Peyer's patch (tissue), 4 donors: ENCODE results near the gene GLDN. TPM values are rescaled to one million over a fixed set of nuclear protein-coding genes. Genes with fewer than 3 reads are reported as not detected.

Experiments used
- DNase-seq, 3 donors: peaks; one replicate each; pipeline ENCODE4 v3.0.0-alpha.2; 2017 to 2019
- H3K27ac ChIP-seq, 4 donors: fragments of 200-600 bp; sonication (generic); one replicate each; pipeline ENCODE4 v1.5.1; 2016 to 2019
- H3K27me3 ChIP-seq, 2 donors: fragments of 200-600 bp; sonication (generic); one replicate each; pipeline ENCODE4 v1.5.1; 2019
- H3K36me3 ChIP-seq, 3 donors: fragments of 200-600 bp; sonication (generic); one replicate each; pipeline ENCODE4 v1.5.1; 2016 to 2019
- H3K4me1 ChIP-seq, 4 donors: fragments of 200-600 bp; sonication (generic); one replicate each; pipeline ENCODE4 v1.5.1; 2016 to 2019
- H3K4me3 ChIP-seq, 4 donors: fragments of 200-600 bp; sonication (generic); 1 replicate in 3 of 4; 2 replicates in 1 of 4; pipeline ENCODE4 v1.5.1; 2016 to 2019; ENCODE audit warnings: mild to moderate bottlenecking in 1 of 4
- H3K9me3 ChIP-seq, 4 donors: fragments of 200-600 bp; sonication (generic); one replicate each; pipeline ENCODE4 v1.5.1; 2016 to 2019; ENCODE audit warnings: mild to moderate bottlenecking in 1 of 4
- POLR2A ChIP-seq, 2 donors: fragments of 450-650 bp; IDR thresholded peaks; one replicate each; pipeline ENCODE4 v1.5.1; 2017; ENCODE audit warnings: antibody characterized with exemption in 2 of 2, mild to moderate bottlenecking in 2 of 2, moderate library complexity in 2 of 2
- total RNA-seq, 4 donors: library from RNA; depleted of rRNA; stranded (reverse); fragments of >200 nt; gene quantifications; one replicate each; pipeline ENCODE4 v1.1.0, GENCODE V29; 2016
- TF ChIP-seq, protein P1 (sequence below), 6 experiments: fragments of 450-650 bp in 4 of 6; fragments of 200-600 bp in 2 of 6; sonication (generic) in 1 of 6; IDR thresholded peaks; one replicate each; pipeline ENCODE4 v1.5.1; 2017 to 2019; ENCODE audit warnings: antibody characterized with exemption in 6 of 6, mild to moderate bottlenecking in 3 of 6, moderate library complexity in 1 of 6

The GLDN gene
- total RNA-seq, 4 donors from 2014 or later: 0.13 to 0.18 TPM; not detected in 2

- Histone ChIP-seq H3K27ac (no peak overlapping the region), H3K36me3 (no peaks in the 10 kb centered on the region), H3K4me1 (no peaks in the 10 kb centered on the region), H3K4me3 (no peak overlapping the region), H3K27me3 (no peaks in the 10 kb centered on the region), H3K9me3 (no peaks in the 10 kb centered on the region)
- no peak for DNase-seq
- no peak for TF ChIP-seq POLR2A (IDR thresholded peaks at IDR 0.05)
- TF ChIP-seq, protein P1, sequence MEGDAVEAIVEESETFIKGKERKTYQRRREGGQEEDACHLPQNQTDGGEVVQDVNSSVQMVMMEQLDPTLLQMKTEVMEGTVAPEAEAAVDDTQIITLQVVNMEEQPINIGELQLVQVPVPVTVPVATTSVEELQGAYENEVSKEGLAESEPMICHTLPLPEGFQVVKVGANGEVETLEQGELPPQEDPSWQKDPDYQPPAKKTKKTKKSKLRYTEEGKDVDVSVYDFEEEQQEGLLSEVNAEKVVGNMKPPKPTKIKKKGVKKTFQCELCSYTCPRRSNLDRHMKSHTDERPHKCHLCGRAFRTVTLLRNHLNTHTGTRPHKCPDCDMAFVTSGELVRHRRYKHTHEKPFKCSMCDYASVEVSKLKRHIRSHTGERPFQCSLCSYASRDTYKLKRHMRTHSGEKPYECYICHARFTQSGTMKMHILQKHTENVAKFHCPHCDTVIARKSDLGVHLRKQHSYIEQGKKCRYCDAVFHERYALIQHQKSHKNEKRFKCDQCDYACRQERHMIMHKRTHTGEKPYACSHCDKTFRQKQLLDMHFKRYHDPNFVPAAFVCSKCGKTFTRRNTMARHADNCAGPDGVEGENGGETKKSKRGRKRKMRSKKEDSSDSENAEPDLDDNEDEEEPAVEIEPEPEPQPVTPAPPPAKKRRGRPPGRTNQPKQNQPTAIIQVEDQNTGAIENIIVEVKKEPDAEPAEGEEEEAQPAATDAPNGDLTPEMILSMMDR (IDR thresholded peaks at IDR 0.05): no peak
These were observed 7.2 kb downstream of the GLDN start for GRCh38 chr15:51348688-51349087.

- no peaks in the 10 kb centered on the region for H3K27me3 ChIP-seq
- no peaks in the 10 kb centered on the region for H3K4me1 ChIP-seq
- TF ChIP-seq, protein P1 (IDR thresholded peaks at IDR 0.05): no peak
- no peak for TF ChIP-seq POLR2A (IDR thresholded peaks at IDR 0.05)
- H3K4me3 ChIP-seq: no peak overlapping the region
- H3K27ac ChIP-seq: no peak overlapping the region
- no peaks in the 10 kb centered on the region for H3K9me3 ChIP-seq
- H3K36me3 ChIP-seq: no peaks in the 10 kb centered on the region
- no peak for DNase-seq
These were observed 7.8 kb downstream of the GLDN start for GRCh38 chr15:51349156-51349844.

DNA sequence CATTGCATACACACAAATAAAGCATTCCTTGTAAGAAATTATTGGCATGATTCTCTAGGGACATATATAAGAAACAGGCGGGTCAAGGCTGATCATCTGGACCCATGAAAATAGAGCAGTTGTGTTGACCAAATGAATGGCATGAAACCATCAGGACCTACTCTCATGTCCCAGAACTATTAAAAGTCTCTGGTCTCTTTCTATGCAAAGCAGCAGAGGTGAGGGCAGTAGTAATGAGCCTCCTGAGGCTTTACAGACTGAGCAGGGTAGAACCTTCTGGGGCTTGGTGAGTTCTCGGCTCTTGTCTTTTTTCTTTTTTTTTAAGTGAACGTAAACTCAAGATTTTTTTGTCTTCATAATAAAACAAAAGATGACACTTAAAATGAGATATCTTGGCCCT lies 9.3 kb downstream of the GLDN start:
- Histone ChIP-seq H3K36me3 (no peaks in the 10 kb centered on the region), H3K4me1 (no peaks in the 10 kb centered on the region), H3K27ac (no peak overlapping the region), H3K27me3 (no peaks in the 10 kb centered on the region), H3K9me3 (no peaks in the 10 kb centered on the region), H3K4me3 (no peak overlapping the region)
- DNase-seq: no peak
- no peak for TF ChIP-seq POLR2A (IDR thresholded peaks at IDR 0.05)
- TF ChIP-seq, protein P1 (IDR thresholded peaks at IDR 0.05): no peak

DNA sequence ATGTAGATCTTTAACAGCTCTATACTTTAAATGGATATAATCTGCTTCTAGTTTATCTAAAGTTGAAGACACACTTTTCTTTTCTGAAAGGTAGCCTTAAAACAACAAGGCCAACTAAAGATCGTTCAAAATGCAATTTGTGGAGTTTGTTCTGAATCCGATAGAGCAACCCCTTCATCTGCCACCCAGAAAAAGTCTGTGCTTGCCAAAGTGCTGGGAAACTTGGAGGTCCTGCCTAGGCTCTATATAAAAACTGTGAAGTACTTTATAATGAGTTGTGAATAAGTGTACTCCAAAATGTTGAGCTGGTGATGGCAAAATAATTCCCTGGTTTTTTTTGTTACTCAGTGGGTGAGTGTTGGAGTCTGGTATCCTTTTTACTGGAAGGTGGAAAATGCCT lies 12.5 kb downstream of the GLDN start:
- Histone ChIP-seq H3K27ac (no peak overlapping the region), H3K4me1 (no peaks in the 10 kb centered on the region), H3K4me3 (no peak overlapping the region), H3K9me3 (no peaks in the 10 kb centered on the region), H3K27me3 (no peaks in the 10 kb centered on the region), H3K36me3 (no peaks in the 10 kb centered on the region)
- no peak for DNase-seq
- TF ChIP-seq, protein P1 (IDR thresholded peaks at IDR 0.05): no peak
- no peak for TF ChIP-seq POLR2A (IDR thresholded peaks at IDR 0.05)

GRCh38 chr15:51355096-51355495 lies 13.6 kb downstream of the GLDN start:
- DNase-seq: no peak
- H3K9me3 ChIP-seq: no peaks in the 10 kb centered on the region
- TF ChIP-seq POLR2A (IDR thresholded peaks at IDR 0.05): no peak
- TF ChIP-seq, protein P1 (IDR thresholded peaks at IDR 0.05): no peak
- no peak overlapping the region for H3K4me3 ChIP-seq
- no peaks in the 10 kb centered on the region for H3K4me1 ChIP-seq
- no peaks in the 10 kb centered on the region for H3K27me3 ChIP-seq
- no peaks in the 10 kb centered on the region for H3K36me3 ChIP-seq
- H3K27ac ChIP-seq: no peak overlapping the region
